Stomach smooth muscle (tissue), 2 donors: Measurements from ENCODE around the gene PLSCR1.

Source experiments
- H3K27ac ChIP-seq: one replicate; pipeline ENCODE4 v1.7.0; 2013; ENCODE audit warnings: mild to moderate bottlenecking, low read length, inconsistent platforms
- H3K27me3 ChIP-seq, 2 donors: one replicate each; pipeline ENCODE4 v1.7.0; 2013; ENCODE audit warnings: low read length in 2 of 2; ENCODE audit not compliant: insufficient read depth in 2 of 2, control insufficient read depth in 1 of 2
- H3K36me3 ChIP-seq, 2 donors: one replicate each; pipeline ENCODE4 v1.7.0; 2013; ENCODE audit warnings: low read length in 2 of 2; ENCODE audit not compliant: control insufficient read depth in 2 of 2, insufficient read depth in 2 of 2
- H3K4me1 ChIP-seq: one replicate; pipeline ENCODE4 v1.7.0; 2013; ENCODE audit warnings: low read length; ENCODE audit not compliant: control insufficient read depth, insufficient read depth
- H3K4me3 ChIP-seq, 2 donors: one replicate each; pipeline ENCODE4 v1.7.0; 2013; ENCODE audit warnings: low read length in 2 of 2
- H3K9ac ChIP-seq, 2 donors: one replicate each; pipeline ENCODE4 v1.7.0; 2013; ENCODE audit warnings: low read length in 2 of 2, mild to moderate bottlenecking in 1 of 2
- H3K9me3 ChIP-seq, 2 donors: one replicate each; pipeline ENCODE4 v1.7.0; 2013; ENCODE audit warnings: low read length in 2 of 2; ENCODE audit not compliant: control insufficient read depth in 2 of 2
- donor health status: healthy.
- donor health status: Pancreatic carcinoma.

Gene PLSCR1

DNA sequence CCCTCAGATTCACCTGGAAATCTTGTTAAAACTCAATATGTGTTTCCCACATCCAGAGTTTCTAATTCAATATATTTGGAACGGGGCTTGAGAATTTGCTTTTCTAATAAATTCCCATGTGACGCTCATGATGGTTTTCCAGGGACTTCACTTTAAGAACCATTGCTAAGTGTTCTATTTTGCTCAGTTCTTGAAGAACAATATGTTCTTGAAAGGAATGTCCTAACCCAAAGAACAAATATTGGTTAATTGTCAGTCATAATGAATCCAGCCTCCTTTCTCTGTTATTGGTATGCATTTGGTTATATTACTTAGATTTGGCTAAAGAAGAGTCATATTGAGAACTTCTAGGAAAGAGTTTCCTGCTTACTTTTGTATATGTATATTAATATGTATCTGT is 70.7 kb downstream of the PLSCR1 start:
- Histone ChIP-seq H3K27me3 (no peaks in the 10 kb centered on the region), H3K9ac (no peak overlapping the region), H3K4me3 (no peak overlapping the region), H3K9me3 (no peaks in the 10 kb centered on the region), H3K4me1 (no peaks in the 10 kb centered on the region), H3K27ac (no peak overlapping the region), H3K36me3 (no peaks in the 10 kb centered on the region)

DNA sequence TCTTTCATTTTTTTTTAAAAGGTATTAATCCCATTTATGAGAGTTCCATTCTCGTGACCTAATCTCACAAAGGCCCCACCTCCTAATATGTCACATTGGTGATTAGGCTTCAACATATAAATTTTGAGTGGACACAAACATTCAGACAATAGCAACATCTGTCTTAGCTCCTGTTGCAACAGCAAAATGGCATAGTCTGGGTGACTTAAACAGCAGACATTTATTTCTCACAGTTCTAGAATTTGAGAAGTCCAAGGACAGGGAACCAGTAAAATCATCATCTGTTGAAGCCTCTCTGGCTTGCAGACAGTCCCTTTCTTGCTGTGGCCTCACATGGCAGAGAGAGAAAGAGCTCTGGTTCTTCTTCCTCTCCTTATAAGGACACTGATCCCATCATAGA is 71.8 kb downstream of the PLSCR1 start:
- no peaks in the 10 kb centered on the region for H3K27me3 ChIP-seq
- no peak overlapping the region for H3K27ac ChIP-seq
- H3K36me3 ChIP-seq, result no peaks in the 10 kb centered on the region
- H3K4me3 ChIP-seq, result no peak overlapping the region
- no peaks in the 10 kb centered on the region for H3K4me1 ChIP-seq
- H3K9ac ChIP-seq, result no peak overlapping the region
- H3K9me3 ChIP-seq, result no peaks in the 10 kb centered on the region

DNA sequence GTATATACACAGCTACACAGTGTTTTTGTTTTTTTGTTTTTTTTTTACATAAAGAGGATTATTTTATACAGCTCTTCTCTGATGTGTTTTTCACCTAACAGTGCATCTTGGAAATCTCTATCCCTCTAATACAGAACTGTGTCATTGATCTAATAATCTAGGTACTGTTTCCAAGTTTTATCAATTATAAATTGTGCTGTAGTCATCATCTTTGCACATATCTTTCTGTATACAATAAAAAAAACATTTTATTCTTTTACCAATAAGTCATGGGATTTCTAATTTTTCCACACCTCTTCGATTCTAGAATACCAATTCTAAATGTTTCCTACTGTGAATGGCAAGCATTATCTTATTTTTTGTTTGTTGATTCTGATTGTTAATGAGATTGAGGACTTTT is 73.4 kb downstream of the PLSCR1 start:
- Histone ChIP-seq H3K36me3 (no peaks in the 10 kb centered on the region), H3K4me3 (no peak overlapping the region), H3K4me1 (no peaks in the 10 kb centered on the region), H3K27me3 (no peaks in the 10 kb centered on the region), H3K9me3 (no peaks in the 10 kb centered on the region), H3K9ac (no peak overlapping the region), H3K27ac (no peak overlapping the region)

DNA sequence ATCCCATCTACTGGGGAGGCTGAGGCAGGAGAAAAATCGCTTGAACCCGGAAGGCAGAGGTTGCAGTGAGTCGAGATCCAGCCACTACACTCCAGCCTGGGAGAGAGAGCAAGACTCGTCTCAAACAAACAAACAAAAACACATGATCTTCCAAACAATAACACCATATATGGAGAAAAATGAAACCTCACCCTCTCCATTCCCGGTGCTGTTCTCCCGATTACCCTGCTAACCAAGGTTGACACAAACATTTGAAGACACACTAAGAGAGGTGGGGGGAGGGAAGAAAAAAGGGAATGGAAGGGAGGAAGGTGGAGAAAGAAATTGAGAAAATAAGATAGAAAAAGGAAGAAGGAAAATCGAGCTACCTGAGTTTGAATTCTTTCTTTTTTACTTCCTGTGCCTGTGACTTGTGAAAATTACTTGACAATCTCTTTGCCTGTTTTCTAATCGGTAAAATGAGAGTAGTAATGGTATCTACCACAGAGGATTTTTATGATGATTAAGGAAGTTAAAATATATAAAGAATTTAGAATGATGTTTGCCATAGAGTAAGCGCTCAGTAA is 73.9 kb downstream of the PLSCR1 start:
- Histone ChIP-seq H3K9ac (no peak overlapping the region), H3K36me3 (no peaks in the 10 kb centered on the region), H3K9me3 (no peaks in the 10 kb centered on the region), H3K27me3 (no peaks in the 10 kb centered on the region), H3K27ac (no peak overlapping the region), H3K4me3 (no peak overlapping the region), H3K4me1 (no peaks in the 10 kb centered on the region)

DNA sequence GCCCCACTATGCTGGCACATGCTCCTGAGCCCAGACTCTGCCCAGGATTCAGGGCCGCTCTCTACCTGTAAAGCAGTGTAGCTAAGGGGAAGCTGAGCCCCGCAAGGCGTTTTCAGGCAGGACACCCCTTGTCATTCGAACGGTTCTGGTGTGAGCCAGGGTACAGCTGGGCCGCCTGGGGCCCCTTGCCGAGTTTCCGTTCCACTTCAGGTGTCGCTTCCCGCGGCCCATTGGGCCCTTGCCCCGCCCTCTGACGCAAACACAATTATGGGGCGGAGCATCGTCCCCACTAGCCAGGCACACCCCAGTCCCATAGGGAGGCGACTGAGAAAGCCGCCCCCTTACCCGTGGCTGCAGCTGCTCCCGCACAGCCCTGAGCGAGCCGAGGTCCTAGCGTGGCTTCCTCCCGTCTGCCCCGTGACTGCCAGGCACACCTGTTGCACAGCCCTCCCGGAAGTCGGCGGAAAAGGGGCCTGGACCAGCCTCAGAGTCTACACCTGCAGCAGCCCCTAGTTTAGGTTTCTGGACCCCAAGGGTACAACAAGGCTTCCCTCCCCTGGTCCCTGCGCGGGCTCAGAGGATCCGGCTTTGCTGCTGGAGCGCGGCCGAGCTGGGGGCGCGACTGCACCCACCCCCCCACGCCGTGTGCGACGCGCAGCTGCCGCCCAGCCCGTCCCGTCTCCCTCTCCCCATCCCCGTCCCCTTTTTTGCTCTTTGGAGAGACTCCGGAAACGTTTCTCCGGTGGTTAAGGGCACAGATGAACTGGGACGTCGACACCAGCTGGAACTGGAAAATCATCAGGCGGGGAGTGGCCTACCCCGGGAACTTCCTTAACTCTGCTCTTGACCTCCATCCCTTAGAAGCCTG is 75.0 kb downstream of the PLSCR1 start, which contains the start of gene PLSCR2:
Gene PLSCR2, minus strand, starts transcription at position 412 of the 868 bp plus-strand sequence. CDS start 9,657 bp downstream, outside the sequence.
- Histone ChIP-seq H3K9me3 (no peaks in the 10 kb centered on the region), H3K27me3 (no peaks in the 10 kb centered on the region), H3K4me1 (no peaks in the 10 kb centered on the region), H3K27ac (peak within 1 kb of the TSS; percentile 26), H3K36me3 (no peaks in the 10 kb centered on the region), H3K9ac (peak within 1 kb of the TSS; percentile 55 to 70), H3K4me3 (peak within 1 kb of the TSS; percentile 80 to 81)

DNA sequence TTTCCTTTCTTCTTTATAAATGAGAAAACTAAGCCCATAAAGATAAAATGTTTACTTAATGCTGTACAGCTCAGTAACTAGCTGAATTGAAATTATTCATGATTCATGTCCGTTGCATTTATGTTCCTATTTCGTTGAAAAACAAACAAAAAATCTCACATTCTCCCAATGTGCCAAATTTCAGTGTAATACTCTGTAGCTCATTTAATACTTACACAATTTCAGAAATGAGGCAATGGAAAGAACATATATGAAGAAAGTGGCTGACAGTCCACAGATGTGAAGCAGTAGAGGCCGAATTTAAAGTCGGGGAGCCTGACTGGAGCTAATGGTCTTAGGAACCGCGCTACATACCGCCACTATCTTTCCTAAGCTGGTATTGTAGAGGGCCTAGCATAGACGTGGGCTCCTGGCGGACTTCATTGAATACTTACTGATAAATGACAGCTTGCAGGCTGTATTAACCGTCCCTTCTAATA is 75.7 kb downstream of the PLSCR1 start:
- H3K9ac ChIP-seq, result peak overlapping the region in 1 of 2 donors; percentile 70
- H3K4me1 ChIP-seq, result no peaks in the 10 kb centered on the region
- no peaks in the 10 kb centered on the region for H3K9me3 ChIP-seq
- peak overlapping the region in 1 of 2 donors; percentile 80 for H3K4me3 ChIP-seq
- no peaks in the 10 kb centered on the region for H3K36me3 ChIP-seq
- no peaks in the 10 kb centered on the region for H3K27me3 ChIP-seq
- H3K27ac ChIP-seq, result peak overlapping the region; percentile 26

DNA sequence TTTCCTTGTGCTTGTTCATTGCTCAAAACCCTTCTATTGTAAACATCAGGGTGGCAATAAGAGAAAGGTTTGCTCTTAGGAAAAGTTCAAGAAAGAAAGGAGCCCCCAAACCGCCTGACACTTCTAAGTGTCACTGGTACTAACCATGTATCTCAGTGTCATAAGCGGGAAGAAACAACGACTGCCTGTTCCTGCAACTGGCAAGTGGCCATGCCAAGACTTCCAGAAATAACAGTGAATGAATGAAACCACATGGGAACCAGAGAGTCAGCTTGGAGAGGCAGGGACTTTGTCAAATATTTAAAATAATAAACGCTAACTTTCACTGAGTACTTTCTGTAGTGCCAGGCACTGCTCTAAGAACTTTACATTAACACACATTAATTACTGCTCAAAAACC is 76.2 kb downstream of the PLSCR1 start:
- no peak overlapping the region for H3K27ac ChIP-seq

DNA sequence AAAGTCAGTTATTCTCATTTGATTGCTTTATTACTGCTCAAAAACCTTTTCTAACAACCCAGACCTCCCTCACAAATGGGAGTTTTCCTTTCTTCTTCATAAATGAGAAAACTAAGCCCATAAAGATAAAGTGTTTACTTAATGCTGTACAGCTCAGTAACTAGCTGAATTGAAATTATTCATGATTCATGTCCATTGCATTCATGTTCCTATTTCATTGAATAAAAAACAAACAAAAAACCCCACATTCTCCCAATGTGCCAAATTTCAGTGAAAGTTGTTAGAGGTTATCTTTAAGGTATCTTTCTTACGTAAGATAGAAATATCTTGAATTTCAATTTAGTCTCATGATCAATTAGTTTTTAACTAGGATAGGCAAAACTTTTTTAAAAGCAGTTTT is 77.8 kb downstream of the PLSCR1 start:
- no peak overlapping the region for H3K9ac ChIP-seq
- no peaks in the 10 kb centered on the region for H3K4me1 ChIP-seq
- H3K36me3 ChIP-seq, result no peaks in the 10 kb centered on the region
- no peaks in the 10 kb centered on the region for H3K27me3 ChIP-seq
- no peaks in the 10 kb centered on the region for H3K9me3 ChIP-seq
- no peak overlapping the region for H3K4me3 ChIP-seq
- no peak overlapping the region for H3K27ac ChIP-seq

More for the DNA sequence above, 76.2 kb downstream of the PLSCR1 start:
- no peak overlapping the region for H3K4me3 ChIP-seq
- no peak overlapping the region for H3K9ac ChIP-seq
- H3K27me3 ChIP-seq, result no peaks in the 10 kb centered on the region
- H3K4me1 ChIP-seq, result no peaks in the 10 kb centered on the region
- no peaks in the 10 kb centered on the region for H3K9me3 ChIP-seq
- no peaks in the 10 kb centered on the region for H3K36me3 ChIP-seq

DNA sequence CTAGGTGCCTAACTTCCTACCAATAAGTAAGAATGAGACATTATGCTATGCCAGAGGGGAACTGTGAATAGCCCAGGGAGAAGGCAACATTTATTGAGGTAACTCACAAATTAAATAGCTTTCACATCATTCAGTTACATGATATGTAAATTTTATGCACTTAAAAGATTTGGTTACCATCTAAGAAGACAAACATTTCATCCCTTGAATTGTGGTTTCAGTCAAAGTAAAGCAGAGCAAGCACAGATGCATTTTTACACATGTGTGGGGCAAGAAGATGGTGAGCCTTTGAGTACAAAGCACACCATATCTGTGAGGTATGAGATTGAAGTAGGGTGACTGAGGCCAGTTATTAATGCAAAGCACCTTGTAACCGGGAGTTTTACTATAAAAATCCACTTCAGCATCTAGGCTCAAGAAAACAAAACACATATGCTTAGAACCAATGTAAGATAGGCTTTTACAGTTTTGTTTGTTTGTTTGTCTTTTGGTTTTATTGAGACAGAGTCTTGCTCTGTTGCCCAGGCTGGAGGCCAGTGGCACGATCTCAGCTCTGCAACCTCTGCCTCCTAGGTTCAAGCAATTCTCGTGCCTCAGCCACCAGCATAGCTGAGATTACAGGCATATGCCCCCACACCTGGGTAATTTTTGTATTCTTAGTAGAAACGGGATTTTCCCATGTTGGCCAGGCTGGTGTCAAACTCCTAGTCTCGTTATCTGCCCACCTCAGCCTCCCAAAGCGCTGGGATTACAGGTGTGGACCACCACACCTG is 78.5 kb downstream of the PLSCR1 start:
- Histone ChIP-seq H3K9ac (no peak overlapping the region), H3K27me3 (no peaks in the 10 kb centered on the region), H3K27ac (no peak overlapping the region), H3K4me1 (no peaks in the 10 kb centered on the region), H3K4me3 (no peak overlapping the region), H3K9me3 (no peaks in the 10 kb centered on the region), H3K36me3 (no peaks in the 10 kb centered on the region)
